HEK293T (cell line): Measurements from ENCODE around the gene MEF2A.

Source experiments
- CTCF ChIA-PET: fragments of 350-600 bp; formaldehyde crosslinking; extraction: SDS; loops from one replicate; lab custom pipeline; 2021; ENCODE audit warnings: antibody characterized with exemption, inconsistent platforms; lab: Yijun Ruan, JAX
- POLR2A ChIA-PET: fragments of 350-600 bp; formaldehyde crosslinking; extraction: SDS; loops from one replicate; lab custom pipeline; 2020; ENCODE audit warnings: antibody characterized with exemption, inconsistent platforms; lab: Yijun Ruan, JAX
- DNase-seq: peaks from one replicate; pipeline ENCODE4 v3.0.0; 2012; ENCODE audit warnings: mixed read lengths; ENCODE audit errors: extremely low spot score
- ARNT ChIP-seq: fragments of 450-650 bp; IDR thresholded peaks from 2 replicates; pipeline ENCODE4 v1.6.1; 2017; ENCODE audit warnings: mild to moderate bottlenecking
- BHLHE40 ChIP-seq: fragments of 450-650 bp; IDR thresholded peaks from 2 replicates; pipeline ENCODE4 v1.6.1; 2016; ENCODE audit warnings: mild to moderate bottlenecking, moderate library complexity, borderline replicate concordance
- CTBP1 ChIP-seq: fragments of 450-650 bp; IDR thresholded peaks from 2 replicates; pipeline ENCODE4 v1.6.1; 2016; ENCODE audit warnings: borderline replicate concordance
- ELF4 ChIP-seq: fragments of 450-650 bp; IDR thresholded peaks from 2 replicates; pipeline ENCODE4 v1.6.1; 2017; ENCODE audit warnings: antibody characterized with exemption
- FOXA1 ChIP-seq: fragments of 450-650 bp; IDR thresholded peaks from 2 replicates; pipeline ENCODE4 v1.6.1; 2016; ENCODE audit warnings: mild to moderate bottlenecking
- FOXK2 ChIP-seq: fragments of 450-650 bp; IDR thresholded peaks from 2 replicates; pipeline ENCODE4 v1.6.1; 2016; ENCODE audit warnings: mild to moderate bottlenecking
- FOXM1 ChIP-seq: fragments of 450-650 bp; IDR thresholded peaks from 2 replicates; pipeline ENCODE4 v1.6.1; 2017; ENCODE audit warnings: mild to moderate bottlenecking, borderline replicate concordance
- HDGF ChIP-seq: fragments of 450-650 bp; IDR thresholded peaks from 2 replicates; pipeline ENCODE4 v1.6.1; 2017; ENCODE audit warnings: antibody characterized with exemption, borderline replicate concordance
- L3MBTL2 ChIP-seq: fragments of 450-650 bp; conservative IDR thresholded peaks from 2 replicates; pipeline ENCODE4 v1.6.1; 2016; ENCODE audit warnings: mild to moderate bottlenecking
- LEF1 ChIP-seq: fragments of 450-650 bp; IDR thresholded peaks from 2 replicates; pipeline ENCODE4 v1.6.1; 2017; ENCODE audit warnings: mild to moderate bottlenecking, borderline replicate concordance
- NFRKB ChIP-seq: fragments of 450-650 bp; IDR thresholded peaks from 2 replicates; pipeline ENCODE4 v1.6.1; 2016; ENCODE audit warnings: mild to moderate bottlenecking, moderate library complexity
- PKNOX1 ChIP-seq: fragments of 450-650 bp; IDR thresholded peaks from 2 replicates; pipeline ENCODE4 v1.6.1; 2016
- SP1 ChIP-seq: fragments of 450-650 bp; IDR thresholded peaks from 2 replicates; pipeline ENCODE4 v1.6.1; 2017
- SUZ12 ChIP-seq: fragments of 450-650 bp; IDR thresholded peaks from 2 replicates; pipeline ENCODE4 v1.6.1; 2016; ENCODE audit warnings: mild to moderate bottlenecking
- TARDBP ChIP-seq: fragments of 450-650 bp; IDR thresholded peaks from 2 replicates; pipeline ENCODE4 v1.6.1; 2016
- ZNF384 ChIP-seq: fragments of 450-650 bp; IDR thresholded peaks from 2 replicates; pipeline ENCODE4 v1.6.1; 2016

MEF2A gene

GRCh38 chr15:99671926-99672635 lies 106.3 kb downstream of the MEF2A start:
- no peak for TF ChIP-seq NFRKB
- no peak for TF ChIP-seq HDGF
- no peak for TF ChIP-seq FOXA1
- no peak for TF ChIP-seq ZNF384
- no peak for TF ChIP-seq SP1
- no peak for TF ChIP-seq FOXK2
- TF ChIP-seq BHLHE40 = no peak
- no peak for TF ChIP-seq SUZ12
- no peak for TF ChIP-seq CTBP1
- no peak for TF ChIP-seq FOXM1
- TF ChIP-seq LEF1 = no peak
- TF ChIP-seq PKNOX1 = no peak
- ChIA-PET CTCF (no interaction called here), POLR2A (no interaction called here)
- DNase-seq = no peak

- TF ChIP-seq L3MBTL2 (no peak), SP1 (no peak), LEF1 (no peak), TARDBP (no peak), FOXA1 (no peak), ARNT (no peak), BHLHE40 (no peak), NFRKB (no peak), PKNOX1 (no peak), ELF4 (no peak), HDGF (no peak), FOXM1 (no peak)
- ChIA-PET POLR2A (no interaction called here), CTCF (no interaction called here)
- no peak for DNase-seq
Observed at GRCh38 chr15:99673111-99673510, 107.3 kb downstream of the MEF2A start.

GRCh38 chr15:99674279-99674678 lies 108.5 kb downstream of the MEF2A start:
- CTCF ChIA-PET = no interaction called here
- DNase-seq = no peak
- POLR2A ChIA-PET = no interaction called here
- TF ChIP-seq BHLHE40 (no peak), FOXM1 (no peak), L3MBTL2 (no peak), TARDBP (no peak), FOXK2 (no peak), FOXA1 (no peak)

- POLR2A ChIA-PET = no interaction called here
- DNase-seq = no peak
Observed at GRCh38 chr15:99677540-99678134, 111.9 kb downstream of the MEF2A start.

GRCh38 chr15:99680276-99680675 lies 114.5 kb downstream of the MEF2A start:
- CTCF ChIA-PET = interaction anchor here (0.7 kb wide), 1 partner anchor 584 kb away, joined by 3 read pairs; no protein-coding TSS in a partner anchor
- TF ChIP-seq TARDBP = no peak
- no peak for TF ChIP-seq FOXM1
- TF ChIP-seq SP1 = no peak
- no peak for TF ChIP-seq L3MBTL2
- no peak for TF ChIP-seq BHLHE40
- no peak for TF ChIP-seq ZNF384
- TF ChIP-seq FOXA1 = no peak
- POLR2A ChIA-PET = no interaction called here
- no peak for DNase-seq

More at GRCh38 chr15:99677540-99678134, 111.9 kb downstream of the MEF2A start:
- TF ChIP-seq NFRKB = no peak
- no peak for TF ChIP-seq FOXA1
- no peak for TF ChIP-seq BHLHE40
- no peak for TF ChIP-seq SP1
- no peak for TF ChIP-seq PKNOX1
- TF ChIP-seq ARNT = no peak
- TF ChIP-seq ZNF384 = no peak
- no peak for TF ChIP-seq LEF1
- no peak for TF ChIP-seq L3MBTL2
- no peak for TF ChIP-seq HDGF
- TF ChIP-seq SUZ12 = no peak
- no peak for TF ChIP-seq ELF4
- TF ChIP-seq TARDBP = no peak
- no peak for TF ChIP-seq CTBP1
- no peak for TF ChIP-seq FOXK2
- CTCF ChIA-PET = no interaction called here

GRCh38 chr15:99681990-99682389 lies 116.2 kb downstream of the MEF2A start:
- CTCF ChIA-PET = interaction anchor here (1.3 kb wide), 1 partner anchor 22 kb away, joined by 3 read pairs; no protein-coding TSS in a partner anchor
- no peak for DNase-seq
- TF ChIP-seq CTBP1 (no peak), FOXM1 (no peak), ARNT (no peak), FOXA1 (no peak), PKNOX1 (no peak), HDGF (no peak), ZNF384 (no peak), SP1 (no peak), L3MBTL2 (no peak), LEF1 (no peak), SUZ12 (no peak), ELF4 (no peak), FOXK2 (no peak), TARDBP (no peak), BHLHE40 (no peak), NFRKB (no peak)
- POLR2A ChIA-PET = no interaction called here
